SW480 (cell line): Measurements from ENCODE around the gene PPIB.
"Not testable (repeated sequence)": the region's sequence is repeated elsewhere in the genome, so short reads cannot be mapped to it uniquely, and the experiment has no call there.

Experiments used
- DNase-seq: peaks from one replicate; pipeline ENCODE4 v3.0.0-alpha.2; 2016; ENCODE audit warnings: low spot score

The PPIB gene

DNA sequence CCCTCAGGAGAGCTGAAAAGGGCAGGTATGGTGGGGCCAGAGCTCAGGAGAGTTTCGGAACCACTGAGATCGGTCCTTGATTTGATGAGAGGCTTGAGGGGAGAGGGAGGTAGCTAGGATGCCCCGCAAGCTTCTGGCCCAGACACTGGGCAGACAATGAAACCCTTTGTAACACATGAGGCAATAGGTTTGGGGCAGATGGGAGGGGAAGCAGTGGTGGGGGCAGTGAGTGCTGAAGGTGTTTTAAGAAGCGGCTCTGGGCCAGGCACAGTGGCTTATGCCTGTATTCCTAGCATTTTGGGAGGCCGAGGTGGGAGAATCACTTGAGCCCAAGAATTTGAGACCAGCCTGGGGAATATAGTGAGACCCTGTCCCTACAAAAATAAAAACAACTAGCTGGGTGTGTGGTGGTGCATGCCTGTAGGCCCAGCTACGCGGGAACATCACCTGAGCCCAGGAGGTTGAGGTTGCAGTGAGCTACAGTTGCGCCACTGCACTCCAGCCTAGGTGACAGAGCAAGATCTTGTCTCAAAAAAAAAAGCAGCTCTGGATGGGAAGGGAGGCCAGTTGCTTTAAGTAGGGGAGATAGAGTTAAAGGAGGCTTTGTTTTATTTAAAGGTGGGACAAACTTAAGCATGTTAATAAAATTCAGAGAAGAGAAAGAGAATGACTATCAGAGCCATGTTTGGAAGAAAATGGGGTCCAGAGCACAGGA, 20.9 kb downstream of the PPIB start:
- DNase-seq, result no peak

DNA sequence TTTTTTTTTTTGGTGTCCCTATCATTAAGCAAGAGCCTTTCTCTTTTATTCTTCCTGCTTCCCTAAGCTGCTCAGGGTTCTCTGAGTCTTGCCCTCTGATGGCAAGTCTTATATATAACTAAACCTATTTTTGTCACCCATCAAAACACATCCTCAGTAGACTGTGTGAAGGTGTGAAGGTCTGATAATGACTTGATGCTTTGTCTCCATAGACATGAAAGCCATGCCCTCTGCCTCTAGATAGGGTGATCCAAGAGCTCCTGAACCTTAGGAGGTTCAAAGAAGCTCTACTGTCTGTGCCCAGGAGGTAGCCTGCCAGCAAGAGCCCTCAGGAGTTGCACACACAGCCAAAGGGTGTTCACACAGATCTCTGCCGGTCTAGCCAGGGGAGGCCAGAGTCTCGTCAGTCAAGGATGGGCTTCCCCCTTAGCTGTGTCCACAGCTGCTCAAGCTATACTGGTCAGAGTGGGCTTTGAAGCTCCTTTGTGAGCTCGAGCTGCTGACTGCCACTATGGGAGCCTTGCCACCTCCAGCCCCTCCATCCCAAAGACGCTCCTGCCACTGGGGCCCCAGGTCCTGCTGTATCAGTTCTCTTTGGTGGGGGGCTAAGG, 24.4 kb downstream of the PPIB start:
- no peak for DNase-seq

DNA sequence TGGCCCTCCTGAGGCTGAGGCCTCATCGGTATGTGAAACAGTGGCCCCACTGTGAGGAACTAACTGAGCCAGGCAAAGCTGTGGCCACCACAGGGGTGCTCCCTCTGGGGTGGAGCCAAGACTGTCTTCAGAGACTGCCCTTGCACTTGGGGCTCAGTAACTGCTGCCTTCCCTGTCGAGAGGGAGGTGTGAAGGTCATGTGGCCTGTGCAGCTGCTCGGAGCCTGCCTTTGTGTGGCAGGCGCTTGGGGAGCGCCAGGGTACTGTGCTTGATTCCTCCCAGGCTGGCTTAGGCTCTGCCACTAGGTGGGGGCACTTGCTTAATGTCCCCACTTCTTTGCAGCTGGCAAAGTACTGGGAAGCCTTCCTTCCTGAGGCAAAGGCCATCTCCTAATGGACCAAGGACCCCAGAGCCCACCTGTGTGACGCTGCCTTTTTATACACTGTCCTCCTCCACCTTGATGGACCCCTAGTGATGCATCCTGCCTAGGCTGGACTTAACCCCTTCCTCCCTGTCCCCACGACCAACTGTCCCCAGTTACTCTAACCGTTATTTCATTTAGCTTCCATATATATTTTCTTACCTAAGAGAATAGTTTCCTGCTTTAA, 25.5 kb downstream of the PPIB start:
- DNase-seq, result no peak

- no peak for DNase-seq
Measured at GRCh38 chr15:64136347-64136746, 26.5 kb downstream of the PPIB start.

DNA sequence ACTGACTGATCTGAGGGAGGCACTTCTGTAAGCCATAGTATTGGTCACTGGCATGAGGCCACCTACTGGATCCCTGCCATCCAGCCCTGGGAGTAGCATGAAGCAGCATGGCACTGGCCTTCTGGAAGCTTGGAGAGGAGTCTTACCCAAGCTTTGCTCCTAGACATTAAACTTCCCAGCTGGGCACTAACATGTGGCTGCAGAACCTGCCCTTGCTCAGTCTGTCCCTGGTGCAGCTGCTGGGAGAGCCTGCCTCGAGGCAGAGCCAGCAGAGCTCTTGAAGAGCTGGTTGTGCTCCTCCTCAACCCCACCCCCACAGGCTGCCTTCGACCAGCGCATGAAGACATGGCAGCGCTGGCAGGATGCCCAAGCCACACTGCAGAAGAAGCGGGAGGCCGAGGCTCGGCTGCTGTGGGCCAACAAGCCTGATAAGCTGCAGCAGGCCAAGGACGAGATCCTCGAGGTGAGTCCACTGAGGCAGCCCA, 28.4 kb downstream of the PPIB start:
- no peak for DNase-seq

- no peak for DNase-seq
Measured at GRCh38 chr15:64133623-64134344, 29.0 kb downstream of the PPIB start.

DNA sequence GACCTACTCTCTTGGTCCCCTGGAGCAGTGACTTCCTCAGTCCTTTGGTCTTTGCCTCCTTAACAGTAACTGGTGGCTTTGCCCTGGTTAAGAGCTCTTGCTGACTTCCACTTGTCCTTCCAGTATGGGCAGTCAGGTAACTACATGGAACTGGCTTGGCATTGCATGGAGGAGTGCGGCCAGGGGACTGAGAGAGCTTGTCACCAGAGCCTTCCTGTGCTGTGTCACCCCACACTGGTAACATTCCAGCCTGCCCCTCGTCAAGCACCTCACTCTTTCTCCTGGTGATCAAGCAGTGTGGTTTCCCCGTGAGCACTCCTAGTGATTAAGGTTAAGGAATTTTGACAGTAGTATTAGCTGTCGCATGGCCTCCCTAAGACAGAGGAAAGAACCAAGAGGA, 30.6 kb downstream of the PPIB start:
- no peak for DNase-seq

GRCh38 chr15:64131547-64131946, 31.3 kb downstream of the PPIB start:
- no peak for DNase-seq

GRCh38 chr15:64130159-64130558, 32.7 kb downstream of the PPIB start:
- DNase-seq, result no peak

DNA sequence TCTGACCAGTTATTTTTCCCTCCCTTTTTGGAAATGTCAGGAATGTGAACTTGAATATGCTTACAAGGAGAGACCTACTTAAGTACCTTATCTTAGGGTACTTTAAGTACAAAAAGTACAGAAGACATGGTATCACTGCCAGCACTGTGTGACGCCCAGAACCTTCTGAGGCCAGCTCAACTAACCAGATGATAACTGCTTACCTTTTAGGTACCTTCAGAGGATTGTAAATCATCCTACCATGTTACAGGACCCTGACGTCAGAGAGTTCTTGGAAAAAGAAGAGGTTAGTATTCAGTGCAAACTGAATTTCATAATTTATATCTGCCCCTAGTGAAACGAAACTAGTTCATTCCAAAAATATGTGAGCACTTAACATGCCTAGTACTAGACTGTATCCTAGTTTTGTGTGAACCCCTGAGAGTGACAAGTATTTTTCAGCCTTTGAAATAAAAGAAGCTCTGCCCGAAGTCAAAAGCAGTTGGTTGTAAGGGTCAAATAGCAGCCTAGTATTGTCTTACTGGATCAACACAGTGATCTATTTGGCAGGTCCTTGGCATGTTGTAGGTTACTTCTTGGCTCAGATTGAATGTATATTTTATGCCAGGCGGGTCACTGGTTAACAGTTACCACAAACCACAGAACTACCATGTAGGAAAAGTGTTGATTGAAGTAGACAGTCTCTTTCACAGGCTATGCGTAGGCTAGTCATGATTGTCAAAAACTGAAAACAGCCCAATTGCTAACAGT, 35.1 kb downstream of the PPIB start:
- DNase-seq, result no peak

DNA sequence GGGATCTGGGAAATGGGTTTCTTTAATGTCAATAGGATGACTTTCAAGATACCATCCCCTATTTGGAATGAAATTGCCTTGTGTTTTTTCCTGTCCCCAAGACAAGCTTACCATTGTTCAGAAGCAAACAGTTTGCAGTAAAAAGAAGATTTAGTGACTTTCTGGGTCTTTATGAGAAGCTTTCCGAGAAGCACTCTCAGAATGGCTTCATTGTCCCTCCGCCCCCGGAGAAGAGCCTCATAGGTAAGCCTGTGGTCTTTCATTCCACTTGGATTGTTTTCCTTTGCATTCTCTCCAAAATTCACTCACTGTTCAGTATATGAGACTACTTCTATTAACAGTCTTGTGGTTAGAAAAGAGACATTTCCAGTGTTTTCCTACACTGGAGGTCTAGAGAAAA, 36.8 kb downstream of the PPIB start:
- DNase-seq, result no peak

DNA sequence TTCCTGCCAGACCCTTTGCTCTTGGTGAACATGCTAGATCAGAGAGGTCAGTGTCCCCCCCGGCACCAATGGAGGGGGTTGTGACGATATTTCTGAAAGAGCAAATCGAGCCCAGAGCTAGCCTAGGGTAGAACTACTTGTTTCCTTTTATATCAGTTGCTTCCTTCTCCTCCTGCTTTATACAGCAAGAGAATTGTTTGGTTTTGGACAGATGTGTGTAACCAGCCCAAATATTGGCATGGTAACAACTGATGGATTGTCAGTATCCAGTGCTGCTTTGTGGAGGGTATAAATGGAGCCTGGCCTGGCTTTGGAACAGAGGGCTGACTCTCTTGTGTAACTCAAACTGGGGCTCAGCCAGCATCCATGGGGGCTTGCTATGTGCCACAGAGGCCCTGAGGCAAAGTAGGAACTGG, 39.9 kb downstream of the PPIB start:
- DNase-seq, result no peak

DNA sequence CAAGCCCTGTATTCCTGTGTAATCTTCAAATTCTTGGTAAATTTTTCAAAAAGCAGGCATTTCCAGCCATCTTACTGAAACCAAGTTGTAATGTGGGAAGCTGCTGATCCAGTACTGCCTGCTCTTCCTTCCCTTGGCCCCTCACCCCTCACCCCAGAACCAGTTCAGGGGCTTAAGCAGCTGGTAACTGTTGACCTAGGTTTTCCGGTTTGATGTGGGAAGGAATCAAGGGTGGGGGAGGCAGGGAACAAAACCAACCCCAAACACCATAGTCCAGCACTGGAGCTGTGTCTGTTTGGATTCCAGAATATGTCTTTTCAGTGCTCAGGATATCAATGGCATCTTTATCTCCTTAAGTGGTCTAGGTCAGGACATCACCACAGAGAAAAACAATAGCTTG, 40.4 kb downstream of the PPIB start:
- no peak for DNase-seq

DNA sequence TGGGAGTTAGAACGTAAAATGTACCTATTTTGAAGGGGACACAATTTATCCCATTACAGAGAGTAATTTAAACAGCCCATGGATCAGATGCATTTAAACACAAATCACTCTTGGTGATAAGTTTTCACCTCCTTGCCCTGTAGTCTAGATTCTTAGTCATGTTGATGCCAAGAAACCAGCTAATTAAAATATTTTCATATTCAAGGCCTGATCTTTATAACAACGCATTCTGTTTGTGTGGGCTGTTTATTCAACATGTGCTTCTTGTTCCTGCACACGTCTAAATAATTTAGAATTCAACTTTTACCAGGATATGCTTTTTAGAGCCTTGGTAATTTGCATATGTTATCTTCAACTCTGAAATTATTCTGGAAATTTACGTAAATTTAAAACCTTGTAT, 41.2 kb downstream of the PPIB start:
- no peak for DNase-seq

DNA sequence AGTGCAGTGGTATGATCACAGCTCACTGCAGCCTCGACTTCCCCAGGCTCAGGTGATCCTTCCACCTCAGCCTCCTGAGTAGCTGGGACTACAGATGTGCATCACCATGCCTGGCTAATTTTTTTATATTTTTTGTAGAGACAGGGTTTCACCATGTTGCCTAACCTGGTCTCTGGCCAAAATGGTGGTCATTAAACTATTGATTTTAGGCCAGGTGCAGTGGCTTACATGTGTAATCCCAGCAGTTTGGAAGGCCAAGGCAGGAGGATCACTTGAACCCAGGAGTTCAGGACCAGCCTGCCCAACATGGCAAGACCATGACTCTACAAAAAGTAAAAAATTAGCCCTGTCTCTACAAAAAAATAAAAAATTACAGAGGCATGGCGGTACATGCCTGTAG, 42.5 kb downstream of the PPIB start:
- not testable (repeated sequence) for DNase-seq

- no peak for DNase-seq
Measured at GRCh38 chr15:64117759-64118487, 44.9 kb downstream of the PPIB start.

DNA sequence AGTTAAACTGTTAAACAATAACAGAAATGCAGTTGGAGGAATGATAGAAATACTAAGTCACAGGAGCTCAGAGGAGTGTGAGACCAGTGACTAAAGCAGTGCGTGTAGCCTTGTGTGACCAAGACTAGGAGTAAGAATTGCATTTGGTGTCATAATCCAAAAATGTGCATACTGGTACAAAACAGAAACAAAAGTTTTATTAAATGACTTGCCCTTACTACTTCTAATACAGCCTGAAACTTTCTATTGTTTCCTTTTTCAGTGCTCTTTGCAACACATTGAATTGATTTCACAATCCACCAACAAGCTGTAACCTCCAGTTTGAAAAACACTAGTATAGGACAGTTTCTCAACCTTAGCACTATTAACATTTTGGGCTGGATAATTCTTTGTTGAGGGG, 49.9 kb downstream of the PPIB start:
- DNase-seq, result no peak

DNA sequence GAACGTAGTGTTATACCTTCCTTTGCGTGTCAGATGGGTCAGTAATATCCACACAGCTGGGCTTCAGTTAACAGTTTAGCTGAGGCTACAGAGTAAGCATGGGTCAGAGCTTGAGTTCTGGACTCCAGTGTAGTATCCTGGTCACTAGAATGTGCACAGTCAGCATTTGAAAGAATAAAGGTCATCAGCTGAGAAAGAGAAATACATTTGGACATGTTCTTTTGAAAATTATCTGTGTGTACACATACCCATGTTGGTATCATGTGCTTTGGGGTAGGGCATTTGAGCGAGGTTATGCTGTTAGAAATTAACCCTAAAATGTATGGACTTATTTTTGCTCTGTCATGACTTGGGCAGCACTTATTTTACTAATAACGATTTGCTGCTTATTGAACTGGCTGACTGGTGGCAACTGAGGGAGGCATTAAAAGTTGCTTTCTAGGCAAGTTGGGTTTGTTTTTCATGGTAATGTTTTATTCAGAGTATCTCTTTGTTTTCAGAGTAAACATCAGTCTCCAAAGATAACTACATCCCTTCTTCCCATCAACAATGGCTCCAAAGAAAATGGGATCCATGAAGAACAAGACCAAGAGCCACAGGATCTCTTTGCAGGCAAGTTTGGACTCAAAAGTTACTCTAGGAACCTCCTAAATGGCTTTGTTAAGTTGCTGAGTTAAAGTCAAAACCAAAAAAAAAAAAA, 50.6 kb downstream of the PPIB start:
- DNase-seq, result no peak

DNA sequence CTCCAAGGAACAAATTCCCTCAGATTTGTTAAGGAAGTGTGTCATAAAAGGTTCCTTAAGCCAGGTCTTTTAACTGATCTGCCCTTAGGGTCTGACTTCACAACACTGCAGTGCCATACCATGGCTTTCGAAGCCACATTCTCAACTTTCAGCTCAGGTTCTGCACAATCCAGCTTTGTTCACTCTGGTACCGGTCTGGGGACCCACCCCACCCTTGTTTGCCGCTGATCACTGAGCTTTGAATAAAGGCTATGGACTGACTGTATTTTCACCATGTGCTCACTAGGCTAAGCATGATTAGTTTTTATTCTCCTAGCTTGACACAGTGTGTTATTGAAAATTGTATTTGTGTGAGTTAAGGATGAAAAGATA, 51.2 kb downstream of the PPIB start:
- DNase-seq, result no peak

- no peak for DNase-seq
Measured at GRCh38 chr15:64110950-64111678, 51.7 kb downstream of the PPIB start.
